Tibial artery (tissue), 4 donors: Measurements from ENCODE around the gene ADAMTS17.
A peak's percentile ranks its signal among the peaks of the same experiment; 100 is the strongest.

Source experiments
- DNase-seq, 2 donors: peaks; one replicate each; pipeline ENCODE4 v3.0.0-alpha.2; 2019
- H3K27ac ChIP-seq, 2 donors: fragments of 200-600 bp; sonication (generic) in 1 of 2; 1 replicate in 1 of 2; 2 replicates in 1 of 2; pipeline ENCODE4 v1.5.1; 2018 to 2019; ENCODE audit warnings: mild to moderate bottlenecking in 1 of 2
- H3K27me3 ChIP-seq, 2 donors: fragments of 200-600 bp; sonication (generic) in 1 of 2; one replicate each; pipeline versions ENCODE4 v1.5.1 to v1.6.0; 2016 to 2019
- H3K36me3 ChIP-seq, 3 donors: fragments of 200-600 bp; sonication (generic) in 2 of 3; one replicate each; pipeline ENCODE4 v1.5.1; 2016 to 2019; ENCODE audit warnings: mild to moderate bottlenecking in 2 of 3
- H3K4me1 ChIP-seq, 4 donors: fragments of 200-600 bp; sonication (generic) in 2 of 4; 1 replicate in 3 of 4; 2 replicates in 1 of 4; pipeline ENCODE4 v1.5.1; 2016 to 2019
- H3K4me3 ChIP-seq, 2 donors: fragments of 200-600 bp; sonication (generic) in 1 of 2; 1 replicate in 1 of 2; 2 replicates in 1 of 2; pipeline ENCODE4 v1.5.1; 2018 to 2019; ENCODE audit warnings: mild to moderate bottlenecking in 2 of 2
- H3K9me3 ChIP-seq, 3 donors: fragments of 200-600 bp; sonication (generic) in 1 of 3; one replicate each; pipeline ENCODE4 v1.5.1; 2016 to 2019
- intact Hi-C: fragments of 100-400 bp; cut with DNase I; formaldehyde crosslinking; loops from one replicate; pipeline ENCODE4 v1.15.0; 2023; ENCODE audit warnings: low total_unique reads
- TF ChIP-seq, protein P1 (sequence below), 2 experiments: fragments of 200-600 bp in 1 of 2; fragments of 450-650 bp in 1 of 2; IDR thresholded peaks; one replicate each; pipeline ENCODE4 v1.5.1; 2017 to 2019; ENCODE audit warnings: antibody characterized with exemption in 2 of 2, mild to moderate bottlenecking in 1 of 2, moderate library complexity in 1 of 2

Gene ADAMTS17

DNA sequence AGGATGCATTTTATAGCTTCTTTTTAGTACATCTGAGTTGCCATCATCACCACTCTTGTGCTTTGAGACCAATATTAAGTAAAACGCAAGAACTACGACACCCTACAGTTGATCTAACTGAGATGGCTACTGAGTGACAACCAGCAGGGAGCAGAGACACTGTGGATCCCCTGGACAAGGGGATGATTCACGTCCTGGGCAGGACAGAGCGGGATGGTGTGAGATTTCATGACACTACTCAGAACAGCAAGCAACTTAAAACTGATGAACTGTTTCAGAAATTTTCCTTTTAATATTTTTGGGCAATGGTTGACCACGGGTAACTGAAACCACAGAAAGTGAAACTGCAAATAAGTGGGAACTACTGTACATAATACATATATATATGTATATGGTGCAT, 299.2 kb downstream of the ADAMTS17 start:
- Histone ChIP-seq H3K36me3 (no peaks in the 10 kb centered on the region), H3K9me3 (no peaks in the 10 kb centered on the region), H3K4me3 (no peak overlapping the region), H3K27me3 (no peaks in the 10 kb centered on the region), H3K27ac (peak overlapping the region; percentile 48 to 54), H3K4me1 (peaks cover 0 to 18% (median 9%) of the 10 kb centered on the region in 4 donors)
- no peak for DNase-seq
- TF ChIP-seq, protein P1, sequence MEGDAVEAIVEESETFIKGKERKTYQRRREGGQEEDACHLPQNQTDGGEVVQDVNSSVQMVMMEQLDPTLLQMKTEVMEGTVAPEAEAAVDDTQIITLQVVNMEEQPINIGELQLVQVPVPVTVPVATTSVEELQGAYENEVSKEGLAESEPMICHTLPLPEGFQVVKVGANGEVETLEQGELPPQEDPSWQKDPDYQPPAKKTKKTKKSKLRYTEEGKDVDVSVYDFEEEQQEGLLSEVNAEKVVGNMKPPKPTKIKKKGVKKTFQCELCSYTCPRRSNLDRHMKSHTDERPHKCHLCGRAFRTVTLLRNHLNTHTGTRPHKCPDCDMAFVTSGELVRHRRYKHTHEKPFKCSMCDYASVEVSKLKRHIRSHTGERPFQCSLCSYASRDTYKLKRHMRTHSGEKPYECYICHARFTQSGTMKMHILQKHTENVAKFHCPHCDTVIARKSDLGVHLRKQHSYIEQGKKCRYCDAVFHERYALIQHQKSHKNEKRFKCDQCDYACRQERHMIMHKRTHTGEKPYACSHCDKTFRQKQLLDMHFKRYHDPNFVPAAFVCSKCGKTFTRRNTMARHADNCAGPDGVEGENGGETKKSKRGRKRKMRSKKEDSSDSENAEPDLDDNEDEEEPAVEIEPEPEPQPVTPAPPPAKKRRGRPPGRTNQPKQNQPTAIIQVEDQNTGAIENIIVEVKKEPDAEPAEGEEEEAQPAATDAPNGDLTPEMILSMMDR (IDR thresholded peaks at IDR 0.05): no peak
- intact Hi-C loops: no loop called here

DNA sequence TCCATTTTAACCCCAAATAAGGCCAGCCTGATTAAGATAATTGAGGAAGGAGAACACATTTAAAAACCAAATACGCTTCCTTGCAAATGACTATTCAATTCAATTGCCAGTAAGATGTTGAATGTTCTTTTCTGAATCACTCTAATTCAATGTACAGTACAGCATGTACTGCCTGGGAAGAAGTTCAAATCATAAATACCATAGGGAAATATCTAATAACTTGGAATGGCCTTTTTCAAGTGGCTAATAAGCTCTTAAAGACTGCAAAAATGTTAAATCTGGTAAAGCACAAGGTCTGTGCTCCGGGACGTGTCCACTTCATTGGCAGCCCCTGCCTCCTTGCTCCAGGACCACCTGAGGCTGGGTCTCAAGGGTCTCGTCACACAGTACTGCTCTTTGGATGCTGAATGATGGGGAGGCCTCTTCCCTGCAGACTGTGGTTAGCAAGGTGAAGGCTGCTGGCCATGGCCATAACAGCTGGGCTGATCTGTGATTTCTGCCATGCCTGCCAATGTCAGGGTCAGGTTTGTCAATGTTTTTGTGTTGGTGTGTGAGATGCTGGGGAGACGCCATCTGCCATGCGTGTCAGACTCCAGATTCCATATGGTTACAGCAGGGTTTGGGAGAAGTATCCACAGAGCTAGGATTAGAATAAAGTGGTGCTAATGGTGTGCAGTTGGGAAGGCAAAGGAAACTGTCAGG, 300.5 kb downstream of the ADAMTS17 start:
- TF ChIP-seq, protein P1 (IDR thresholded peaks at IDR 0.05): no peak
- H3K4me1 ChIP-seq: peaks cover 0 to 18% (median 9%) of the 10 kb centered on the region in 4 donors
- intact Hi-C loops: no loop called here
- DNase-seq: peak in 1 of 2 donors; percentile 28
- no peak overlapping the region for H3K4me3 ChIP-seq
- no peaks in the 10 kb centered on the region for H3K27me3 ChIP-seq
- no peak overlapping the region for H3K27ac ChIP-seq
- no peaks in the 10 kb centered on the region for H3K36me3 ChIP-seq
- no peaks in the 10 kb centered on the region for H3K9me3 ChIP-seq

DNA sequence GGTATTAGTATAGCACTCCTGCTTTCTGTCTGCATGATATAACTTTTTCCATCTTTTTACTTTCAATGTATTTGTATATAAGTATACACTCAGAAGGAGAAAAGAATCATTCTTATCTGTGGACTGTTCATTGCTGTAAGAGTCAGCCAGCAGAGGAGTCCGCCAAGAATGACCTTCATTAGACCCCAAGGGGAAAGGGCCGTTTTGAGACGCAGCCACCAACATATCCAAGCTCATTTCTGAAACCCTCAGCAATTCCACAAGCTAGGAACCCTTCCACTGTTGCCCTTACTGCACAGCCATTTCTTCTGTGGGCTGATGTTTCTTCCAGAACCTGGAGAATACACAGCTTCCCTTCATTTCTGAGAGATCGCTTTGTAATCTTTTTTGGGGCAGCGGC, 301.8 kb downstream of the ADAMTS17 start:
- Histone ChIP-seq H3K36me3 (no peaks in the 10 kb centered on the region), H3K27ac (no peak overlapping the region), H3K27me3 (no peaks in the 10 kb centered on the region), H3K9me3 (no peaks in the 10 kb centered on the region), H3K4me3 (no peak overlapping the region), H3K4me1 (peaks cover 0 to 25% (median 9%) of the 10 kb centered on the region in 4 donors)
- intact Hi-C loops: no loop called here
- TF ChIP-seq, protein P1 (IDR thresholded peaks at IDR 0.05): no peak
- DNase-seq: no peak

DNA sequence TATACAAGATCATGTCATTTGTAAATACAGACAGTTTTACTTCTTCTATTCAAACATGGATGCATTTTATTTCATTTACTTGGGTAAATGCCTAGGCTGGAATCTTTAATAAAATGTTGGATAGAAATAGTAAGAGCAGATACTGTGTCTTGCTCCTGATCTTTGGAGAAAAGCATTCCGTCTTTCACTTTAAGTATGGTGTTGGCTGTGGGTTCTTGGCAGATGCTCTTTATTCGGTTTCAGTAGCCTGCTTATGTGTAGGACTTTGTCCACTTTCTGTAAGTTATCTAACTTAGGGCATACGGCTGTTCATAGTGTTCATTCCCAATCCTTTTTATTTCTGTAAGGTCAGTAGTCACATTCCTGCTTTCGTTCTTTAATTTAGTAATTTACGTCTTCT, 303.0 kb downstream of the ADAMTS17 start:
- Histone ChIP-seq H3K27ac (no peak overlapping the region), H3K9me3 (no peaks in the 10 kb centered on the region), H3K36me3 (no peaks in the 10 kb centered on the region), H3K4me1 (peaks cover 0 to 31% (median 15%) of the 10 kb centered on the region in 4 donors), H3K27me3 (no peaks in the 10 kb centered on the region), H3K4me3 (no peak overlapping the region)
- TF ChIP-seq, protein P1 (IDR thresholded peaks at IDR 0.05): no peak
- no peak for DNase-seq
- intact Hi-C loops: no loop called here

DNA sequence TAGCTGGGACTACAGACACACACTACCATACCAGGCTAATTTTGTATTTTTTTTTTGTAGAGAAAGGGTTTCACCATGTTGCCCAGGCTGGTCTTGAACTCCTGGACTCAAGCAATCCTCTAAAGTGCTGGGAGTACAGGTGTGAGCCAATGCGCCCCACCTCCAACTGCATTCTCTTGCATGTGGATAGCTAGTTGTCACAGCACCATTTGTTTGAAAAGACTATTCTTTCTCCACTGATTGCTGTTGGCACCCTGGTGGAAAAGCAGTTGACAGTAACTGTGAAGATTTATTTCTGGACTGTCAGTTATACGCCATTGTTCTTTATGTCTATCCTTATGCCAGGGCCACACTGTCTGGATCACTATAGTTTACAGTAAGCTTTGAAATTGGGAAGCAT, 303.9 kb downstream of the ADAMTS17 start:
- H3K4me3 ChIP-seq: no peak overlapping the region
- no peak overlapping the region for H3K27ac ChIP-seq
- peaks cover 0 to 33% (median 16%) of the 10 kb centered on the region in 4 donors for H3K4me1 ChIP-seq
- TF ChIP-seq, protein P1 (IDR thresholded peaks at IDR 0.05): no peak
- intact Hi-C loops: no loop called here
- H3K9me3 ChIP-seq: no peaks in the 10 kb centered on the region
- no peaks in the 10 kb centered on the region for H3K36me3 ChIP-seq
- H3K27me3 ChIP-seq: no peaks in the 10 kb centered on the region
- no peak for DNase-seq
